Smooth muscle cell of the coronary artery (primary cell): ENCODE measurements around the gene OR2T4. TPM values are rescaled to one million over a fixed set of nuclear protein-coding genes. Genes with fewer than 3 reads are reported as not detected.

ENCODE experiments used
- total RNA-seq: library from RNA; depleted of rRNA; stranded (reverse); fragments of >200 nt; gene quantifications from 2 replicates; pipeline ENCODE4 v1.2.3, GENCODE V29; 2014; ENCODE audit warnings: low replicate concordance

The OR2T4 gene
- not detected in 2 replicates for total RNA-seq

DNA sequence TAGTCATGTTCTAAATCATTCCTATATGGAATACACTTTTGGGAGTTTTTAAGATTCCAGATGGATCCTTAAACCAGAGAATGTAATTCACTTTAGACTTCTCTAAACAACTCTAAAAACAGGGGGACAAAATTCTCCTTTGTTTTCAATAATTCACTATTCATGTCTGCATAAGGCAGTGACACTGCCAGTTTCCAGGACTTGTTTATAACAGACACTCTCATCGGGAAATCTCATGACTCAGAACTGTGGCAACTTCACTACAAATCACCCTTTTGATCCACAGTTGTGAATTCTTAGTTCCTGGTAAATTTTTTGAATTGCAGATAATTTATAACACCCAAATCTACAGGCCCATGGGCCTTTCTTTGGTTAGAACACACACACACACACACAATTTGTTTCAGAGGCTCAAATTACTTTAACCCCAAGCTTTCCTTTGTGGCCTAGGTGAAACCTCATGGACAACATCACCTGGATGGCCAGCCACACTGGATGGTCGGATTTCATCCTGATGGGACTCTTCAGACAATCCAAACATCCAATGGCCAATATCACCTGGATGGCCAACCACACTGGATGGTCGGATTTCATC, at the start of gene OR2T4:
OR2T4 (plus strand) TSS at position 545 of the 595 bp plus-strand sequence; CDS start at position 545, 0 bp downstream.

DNA sequence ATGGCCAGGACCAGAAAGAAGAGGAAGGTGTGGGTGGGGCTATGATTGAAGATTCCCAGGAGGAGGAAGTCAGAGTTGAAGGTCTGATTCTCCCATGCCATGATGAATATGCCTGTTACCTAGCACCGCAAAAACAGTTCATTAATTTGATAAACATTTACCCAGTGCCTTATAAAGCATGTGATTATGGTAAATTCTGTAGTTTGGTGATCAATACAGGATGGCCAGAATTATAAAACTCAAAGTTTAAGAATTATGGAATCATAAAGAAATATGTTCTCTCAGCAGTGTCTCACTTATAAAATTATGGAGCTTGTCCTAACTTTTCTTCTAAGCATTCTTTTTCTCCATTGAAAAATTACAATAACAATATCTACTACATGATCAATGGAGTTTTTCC, 37.0 kb upstream of the OR2T4 start, which contains the start of gene OR2M7:
OR2M7 (minus strand) TSS at position 101 of the 400 bp plus-strand sequence; CDS start at position 101, 0 bp downstream.

DNA sequence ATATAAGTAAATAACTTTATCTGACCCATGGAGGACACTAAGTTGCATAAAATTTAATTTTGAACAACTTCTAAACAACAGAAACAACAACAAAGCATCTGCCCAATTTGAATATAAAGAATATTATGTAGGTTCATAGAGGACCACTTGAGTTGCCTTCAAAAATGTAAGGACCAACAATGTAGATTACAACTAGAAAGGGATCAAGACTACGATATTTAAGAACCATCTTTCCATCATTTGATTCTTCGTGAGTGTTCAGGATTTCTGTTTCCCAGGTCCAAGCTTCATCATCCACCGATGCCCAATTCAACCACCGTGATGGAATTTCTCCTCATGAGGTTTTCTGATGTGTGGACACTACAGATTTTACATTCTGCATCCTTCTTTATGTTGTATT, 13.0 kb upstream of the OR2T4 start, which contains the start of gene OR14C36:
OR14C36 (plus strand) TSS at position 301 of the 400 bp plus-strand sequence; CDS start at position 301, 0 bp downstream.

DNA sequence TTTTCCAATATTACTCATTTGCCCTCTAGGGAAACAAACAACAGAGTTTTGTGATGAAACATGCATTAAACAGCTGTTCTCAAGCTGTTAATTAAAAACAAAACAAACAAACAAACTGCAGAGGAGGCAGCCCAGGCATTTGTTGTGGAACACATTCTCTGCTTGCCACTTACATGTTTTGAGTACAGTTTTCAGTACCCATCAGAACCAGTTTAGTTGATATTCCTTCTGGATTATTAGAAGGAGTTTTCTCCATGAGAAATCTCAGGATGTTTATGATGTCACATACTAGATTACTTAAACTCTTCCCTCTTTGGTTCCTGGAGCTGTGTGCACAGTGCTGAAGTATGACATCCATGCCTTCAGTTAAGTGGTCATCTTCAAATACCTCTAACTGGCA, 14.0 kb downstream of the OR2T4 start, which contains the start of gene OR2T6:
OR2T6 (plus strand) TSS at position 301 of the 400 bp plus-strand sequence. CDS start 11,863 bp downstream, outside the sequence.

DNA sequence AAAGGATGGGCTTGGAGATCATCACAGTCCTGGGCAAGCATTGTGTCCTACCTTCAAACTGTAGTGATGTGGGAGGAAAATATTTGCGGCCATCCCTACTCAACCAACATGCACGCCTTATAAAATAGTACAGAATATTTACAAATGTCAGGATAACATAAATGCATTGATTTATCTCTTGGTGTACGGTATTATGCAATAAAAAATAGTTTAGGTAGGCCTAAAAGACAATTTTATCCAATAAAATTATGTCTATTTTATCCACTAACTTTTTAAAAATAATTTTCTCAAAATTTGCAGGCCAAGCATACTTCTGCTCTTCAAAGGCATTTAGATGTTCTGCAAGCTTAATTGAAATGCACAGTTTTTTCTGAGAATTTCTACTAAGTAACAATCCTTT, 41.3 kb downstream of the OR2T4 start, which contains the start of gene OR2T1:
OR2T1 (plus strand) TSS at position 301 of the 400 bp plus-strand sequence. CDS start 3,100 bp downstream, outside the sequence.

Other genes starting within 250 kb of the OR2T4 start
- not detected in 2 replicates for gene OR2M5, start 216.5 kb upstream of the OR2T4 start, total RNA-seq
- gene OR2M2, start 186.8 kb upstream of the OR2T4 start, total RNA-seq = not detected in 2 replicates
- gene OR2M3, start 164.4 kb upstream of the OR2T4 start, total RNA-seq = not detected in 2 replicates
- gene OR2M4, start 130.2 kb upstream of the OR2T4 start, total RNA-seq = not detected in 2 replicates
- not detected in 2 replicates for gene OR2T33, start 83.7 kb upstream of the OR2T4 start, total RNA-seq
- not detected in 2 replicates for gene OR2T12, start 58.2 kb upstream of the OR2T4 start, total RNA-seq
- not detected in 2 replicates for gene OR2M7, start 37.1 kb upstream of the OR2T4 start, total RNA-seq
- not detected in 2 replicates for gene OR14C36, start 12.9 kb upstream of the OR2T4 start, total RNA-seq
- not detected in 2 replicates for gene OR2T6, start 14.1 kb downstream of the OR2T4 start, total RNA-seq
- not detected in 2 replicates for gene OR2T1, start 41.4 kb downstream of the OR2T4 start, total RNA-seq
- not detected in 2 replicates for gene OR2T2, start 84.0 kb downstream of the OR2T4 start, total RNA-seq
- gene OR2T3, start 111.7 kb downstream of the OR2T4 start, total RNA-seq = not detected in 2 replicates
- not detected in 2 replicates for gene OR2T5, start 126.9 kb downstream of the OR2T4 start, total RNA-seq
- not detected in 2 replicates for gene OR2G6, start 146.4 kb downstream of the OR2T4 start, total RNA-seq
- gene OR2T29, start 201.1 kb downstream of the OR2T4 start, total RNA-seq = not detected in 2 replicates
- gene OR2T34, start 213.1 kb downstream of the OR2T4 start, total RNA-seq = not detected in 2 replicates
- not detected in 2 replicates for gene OR2T10, start 236.0 kb downstream of the OR2T4 start, total RNA-seq